HepG2 (cell line): ENCODE data around the gene HDGFL1. TPM values are rescaled to one million over a fixed set of nuclear protein-coding genes. Genes with fewer than 3 reads are reported as not detected.

Experiments used
- ATAC-seq: fragments of 200-7000 bp; cut with Tn5 transposase; 3 replicates; pipeline ENCODE4 v1.9.1; 2020; ENCODE audit warnings: mild to moderate bottlenecking, moderate library complexity
- BruUV-seq: library from RNA; stranded (reverse); fragments of 400-500 nt; replicated peaks from 2 replicates; lab custom pipeline; 2021; lab: Mats Ljungman, UMichigan
- CTCF ChIA-PET: fragments of 300-600 bp; formaldehyde crosslinking; extraction: SDS; loops from one replicate; lab custom pipeline; 2021; ENCODE audit warnings: low total read pairs, inconsistent platforms, low intra/inter-chr PET ratio; lab: Yijun Ruan, JAX
- POLR2A ChIA-PET: fragments of 350-600 bp; sonication (Branson Sonifier 250); formaldehyde crosslinking; loops from one replicate; lab custom pipeline; 2020; ENCODE audit warnings: antibody characterized with exemption, inconsistent platforms; lab: Yijun Ruan, JAX
- DNase-seq: peaks from one replicate; pipeline ENCODE4 v3.0.0-alpha.2; 2015; ENCODE audit warnings: low spot score
- FAIRE-seq: peaks from 3 replicates; lab custom pipeline; 2011; peaks lifted over from hg19 to GRCh38; lab: Jason Lieb, UNC
- H2AFZ ChIP-seq: one replicate; pipeline ENCODE4 v1.6.1; 2011; ENCODE audit warnings: low read length, inconsistent platforms
- H3K27ac ChIP-seq: fragments of 300-600 bp; 3 replicates; pipeline ENCODE4 v1.8.0; 2011; ENCODE audit warnings: mixed run types, mild to moderate bottlenecking, mixed read lengths, low read length, inconsistent platforms; ENCODE audit not compliant: insufficient read depth; ENCODE audit errors: extremely low read length
- H3K27me3 ChIP-seq, 2 experiments: fragments of 200-600 bp in 1 of 2; 2 replicates in 1 of 2; 3 replicates in 1 of 2; pipeline versions ENCODE4 v1.6.0 to v1.8.0; 2011; ENCODE audit warnings: low read length in 2 of 2, mild to moderate bottlenecking in 2 of 2, moderate library complexity in 2 of 2, inconsistent platforms in 1 of 2; ENCODE audit not compliant: insufficient read depth in 2 of 2, control insufficient read depth in 1 of 2
- H3K36me3 ChIP-seq, 2 experiments: fragments of 200-600 bp in 1 of 2; replicated peaks in 1 of 2; 2 replicates in 1 of 2; 3 replicates in 1 of 2; pipeline versions ENCODE4 v1.5.1 to v1.8.0; 2011; ENCODE audit warnings: low read length in 2 of 2, inconsistent platforms in 1 of 2; ENCODE audit not compliant: insufficient read depth in 2 of 2, control insufficient read depth in 1 of 2
- H3K4me1 ChIP-seq: 2 replicates; pipeline ENCODE4 v1.5.1; 2012; ENCODE audit warnings: low read length, inconsistent platforms; ENCODE audit not compliant: insufficient read depth
- H3K4me2 ChIP-seq: 2 replicates; pipeline ENCODE4 v1.6.0; 2011; ENCODE audit warnings: low read depth, low read length, inconsistent platforms
- H3K4me3 ChIP-seq, 3 experiments: fragments of 200-600 bp in 1 of 3; sonication (generic), shearing (Covaris generic) in 1 of 3; replicated peaks in 1 of 3; 2 replicates each; pipeline ENCODE4 v1.5.1; 2011 to 2016; ENCODE audit warnings: low read length in 3 of 3, inconsistent platforms in 2 of 3, low read depth in 2 of 3, mild to moderate bottlenecking in 2 of 3, control low read depth in 1 of 3, mixed read lengths in 1 of 3; ENCODE audit not compliant: insufficient read depth in 1 of 3
- H3K79me2 ChIP-seq: one replicate; pipeline ENCODE4 v1.6.1; 2011; ENCODE audit warnings: low read length, inconsistent platforms; ENCODE audit not compliant: insufficient read depth
- H3K9ac ChIP-seq: 2 replicates; pipeline ENCODE4 v1.6.0; 2011; ENCODE audit warnings: mild to moderate bottlenecking, low read depth, low read length, inconsistent platforms; ENCODE audit not compliant: insufficient read depth
- H3K9me3 ChIP-seq: 2 replicates; pipeline ENCODE4 v1.5.1; 2012; ENCODE audit warnings: mild to moderate bottlenecking, low read length
- H4K20me1 ChIP-seq: 2 replicates; pipeline ENCODE4 v1.6.0; 2011; ENCODE audit warnings: inconsistent platforms, mild to moderate bottlenecking, low read length, moderate library complexity; ENCODE audit not compliant: insufficient read depth
- ATF7 ChIP-seq, 2 experiments: fragments of 450-650 bp in 1 of 2; sonication (generic) in 1 of 2; formaldehyde crosslinking in 1 of 2; IDR thresholded peaks; 2 replicates each; pipeline versions ENCODE4 v1.4.0 to v1.6.1; 2016 to 2020; ENCODE audit warnings: antibody characterized with exemption in 1 of 2, mild to moderate bottlenecking in 1 of 2, missing genetic modification reagents in 1 of 2
- CREB1 ChIP-seq, 2 experiments: fragments of 450-650 bp in 1 of 2; IDR thresholded peaks; 2 replicates each; pipeline ENCODE4 v1.6.1; 2016 to 2017; ENCODE audit warnings: control low read depth in 1 of 2, mild to moderate bottlenecking in 1 of 2, missing compliant biosample characterization in 1 of 2, missing genetic modification characterization in 1 of 2
- FOXA1 ChIP-seq, 2 experiments: fragments of 450-650 bp in 1 of 2; sonication (generic) in 1 of 2; formaldehyde crosslinking in 1 of 2; IDR thresholded peaks; 2 replicates each; pipeline versions ENCODE4 v1.4.0 to v1.6.1; 2016 to 2020; ENCODE audit warnings: missing genetic modification reagents in 1 of 2
- FOXJ3 ChIP-seq: sonication (generic); formaldehyde crosslinking; IDR thresholded peaks from 2 replicates; pipeline ENCODE4 v1.4.0; 2020; ENCODE audit warnings: missing genetic modification reagents, mild to moderate bottlenecking, borderline replicate concordance
- JUN ChIP-seq: sonication (generic); formaldehyde crosslinking; IDR thresholded peaks from 2 replicates; pipeline ENCODE4 v1.4.0; 2020; ENCODE audit warnings: mild to moderate bottlenecking, missing genetic modification reagents
- RORA ChIP-seq: sonication (generic); formaldehyde crosslinking; IDR thresholded peaks from 2 replicates; pipeline ENCODE4 v1.5.0; 2020; ENCODE audit warnings: mild to moderate bottlenecking, missing genetic modification reagents, moderate library complexity
- THAP11 ChIP-seq: IDR thresholded peaks from 2 replicates; pipeline ENCODE4 v1.6.1; 2016; ENCODE audit warnings: missing biosample characterization, missing genetic modification reagents
- ZNF878 ChIP-seq: sonication (generic); formaldehyde crosslinking; IDR thresholded peaks from 2 replicates; pipeline ENCODE4 v1.8.1; 2023; ENCODE audit warnings: mild to moderate bottlenecking, missing genetic modification reagents, moderate library complexity
- WGBS: methylation state at CpG from one replicate; pipeline ENCODE4 v1.1.6; 2017; ENCODE audit warnings: low lambda C conversion rate; 5-methylcytosine and 5-hydroxymethylcytosine counted together
- in situ Hi-C: cut with HindIII; loops from 2 replicates; pipeline ENCODE4 v1.10.0; 2017; ENCODE audit warnings: low pct_unique_long_range_greater_than_20kb; ENCODE audit not compliant: extremely low pct_ligation_motif_present
- intact Hi-C: fragments of 100-400 bp; cut with micrococcal nuclease; formaldehyde crosslinking; loops from one replicate; pipeline ENCODE4 v1.10.0; 2022; ENCODE audit not compliant: unreplicated experiment
- polyA plus RNA-seq, 8 experiments: library from polyadenylated mRNA; depleted of rRNA in 3 of 8; stranded (reverse) in 7 of 8; unstranded in 1 of 8; fragments of >200 nt; fragmentation: Illumina TruSeq in 4 of 8; extraction: Trizol in 4 of 8; gene quantifications; 2 replicates each; pipeline versions ENCODE4 v1.2.1 to v1.2.3, GENCODE V29; 2011 to 2016; ENCODE audit warnings: low read depth in 4 of 8, missing spikeins in 1 of 8, mixed read lengths in 1 of 8; ENCODE audit not compliant: insufficient read depth in 1 of 8
- total RNA-seq, 5 experiments: library from RNA; depleted of rRNA; stranded (reverse); fragments of >200 nt; fragmentation: Illumina TruSeq; extraction: Trizol; gene quantifications; 2 replicates each; pipeline ENCODE4 v1.2.3, GENCODE V29; 2016; ENCODE audit warnings: low read depth in 1 of 5
- TF ChIP-seq, protein P1 (sequence below): fragments of 450-650 bp; IDR thresholded peaks from 2 replicates; pipeline ENCODE4 v1.6.1; 2017
- TF ChIP-seq, protein P2 (sequence below): sonication (generic); formaldehyde crosslinking; IDR thresholded peaks from 2 replicates; pipeline ENCODE4 v1.4.0; 2020; ENCODE audit warnings: low read depth, mild to moderate bottlenecking, missing genetic modification reagents

The HDGFL1 gene
- total and polyA plus RNA-seq, 2 of the 13 experiments (the other 11 are each of a cell fraction or from before 2014, with no cell fraction given): not detected

DNA sequence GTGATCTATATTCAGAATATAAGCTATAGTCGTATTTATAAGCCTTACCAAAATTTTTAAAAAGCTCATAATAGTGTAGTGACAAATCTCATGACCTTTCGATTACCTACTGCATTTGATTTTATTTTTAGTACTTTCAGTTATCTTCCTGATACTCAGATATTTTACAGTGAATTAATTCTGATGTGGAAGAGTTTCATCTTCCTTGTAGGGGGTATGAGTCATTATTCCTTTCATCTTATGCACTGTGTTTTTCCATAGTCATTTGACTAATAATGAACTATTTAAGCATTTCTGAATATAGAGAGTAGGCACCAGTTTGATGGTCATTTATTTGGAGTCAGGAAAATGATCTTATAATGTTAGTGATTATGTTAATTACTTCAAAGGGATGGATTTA, 36.4 kb downstream of the HDGFL1 start:
- Histone ChIP-seq H3K9ac (no peak overlapping the region), H3K79me2 (no peaks in the 10 kb centered on the region), H3K4me3 (no peak overlapping the region), H3K9me3 (peaks cover 58% of the 10 kb centered on the region)
- intact Hi-C loops: no loop called here
- in situ Hi-C loops: no loop called here
- no peak for FAIRE-seq
- POLR2A ChIA-PET: no interaction called here
- TF ChIP-seq, protein P1, sequence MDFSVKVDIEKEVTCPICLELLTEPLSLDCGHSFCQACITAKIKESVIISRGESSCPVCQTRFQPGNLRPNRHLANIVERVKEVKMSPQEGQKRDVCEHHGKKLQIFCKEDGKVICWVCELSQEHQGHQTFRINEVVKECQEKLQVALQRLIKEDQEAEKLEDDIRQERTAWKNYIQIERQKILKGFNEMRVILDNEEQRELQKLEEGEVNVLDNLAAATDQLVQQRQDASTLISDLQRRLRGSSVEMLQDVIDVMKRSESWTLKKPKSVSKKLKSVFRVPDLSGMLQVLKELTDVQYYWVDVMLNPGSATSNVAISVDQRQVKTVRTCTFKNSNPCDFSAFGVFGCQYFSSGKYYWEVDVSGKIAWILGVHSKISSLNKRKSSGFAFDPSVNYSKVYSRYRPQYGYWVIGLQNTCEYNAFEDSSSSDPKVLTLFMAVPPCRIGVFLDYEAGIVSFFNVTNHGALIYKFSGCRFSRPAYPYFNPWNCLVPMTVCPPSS: no peak
- TF ChIP-seq THAP11 (no peak), FOXJ3 (no peak), RORA (CRISPR knock-in tag) (no peak), JUN (CRISPR knock-in tag) (no peak), ZNF878 (no peak)
- TF ChIP-seq, all 625 proteins: peak for 0
- no peak for DNase-seq
- ATAC-seq: no peak
- H2AFZ ChIP-seq: no peak overlapping the region
- H3K4me1 ChIP-seq: no peaks in the 10 kb centered on the region
- no peak overlapping the region for H3K27ac ChIP-seq
- BruUV-seq: no TSS peak
- H3K36me3 ChIP-seq: no peaks in the 10 kb centered on the region
- no peaks in the 10 kb centered on the region for H4K20me1 ChIP-seq
- 0% methylated on average over 2 of the region's 2 CpGs for whole genome bisulfite sequencing
- H3K27me3 ChIP-seq: no peaks in the 10 kb centered on the region
- no peak overlapping the region for H3K4me2 ChIP-seq
- CTCF ChIA-PET: no interaction called here

DNA sequence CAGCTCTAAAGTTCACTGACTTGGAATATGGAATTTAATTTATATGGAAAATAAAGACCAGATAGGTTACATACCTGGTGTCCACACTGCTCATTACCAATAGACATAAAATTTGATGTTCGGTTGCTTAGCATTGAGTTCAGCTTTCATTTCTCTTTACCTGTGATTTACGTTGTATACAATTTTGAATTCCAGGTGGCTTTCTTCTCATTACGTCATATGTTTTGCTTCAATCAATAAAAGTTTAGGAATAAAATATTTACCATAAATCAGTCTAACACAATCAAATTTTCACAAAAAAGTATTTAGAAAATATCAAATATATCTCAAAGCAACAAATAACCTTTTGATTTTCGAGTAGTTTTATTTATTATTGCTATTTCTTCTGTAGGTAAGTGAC, 40.8 kb downstream of the HDGFL1 start:
- Histone ChIP-seq H2AFZ (no peak overlapping the region), H3K4me3 (no peak overlapping the region), H4K20me1 (no peaks in the 10 kb centered on the region), H3K9ac (no peak overlapping the region), H3K27ac (no peak overlapping the region), H3K4me2 (no peak overlapping the region), H3K36me3 (no peaks in the 10 kb centered on the region), H3K79me2 (no peaks in the 10 kb centered on the region), H3K4me1 (no peaks in the 10 kb centered on the region), H3K27me3 (no peaks in the 10 kb centered on the region), H3K9me3 (peaks cover 63% of the 10 kb centered on the region)
- in situ Hi-C loops (no loop called here), intact Hi-C loops (no loop called here)
- ChIA-PET POLR2A (no interaction called here), CTCF (no interaction called here)
- FAIRE-seq (no peak), ATAC-seq (no peak), DNase-seq (no peak)
- BruUV-seq: no TSS peak
- no peak for TF ChIP-seq FOXA1 (IDR thresholded peaks at IDR 0.05)
- no peak for TF ChIP-seq FOXA1 (CRISPR knock-in tag; IDR thresholded peaks at IDR 0.05)
- TF ChIP-seq, protein P2, sequence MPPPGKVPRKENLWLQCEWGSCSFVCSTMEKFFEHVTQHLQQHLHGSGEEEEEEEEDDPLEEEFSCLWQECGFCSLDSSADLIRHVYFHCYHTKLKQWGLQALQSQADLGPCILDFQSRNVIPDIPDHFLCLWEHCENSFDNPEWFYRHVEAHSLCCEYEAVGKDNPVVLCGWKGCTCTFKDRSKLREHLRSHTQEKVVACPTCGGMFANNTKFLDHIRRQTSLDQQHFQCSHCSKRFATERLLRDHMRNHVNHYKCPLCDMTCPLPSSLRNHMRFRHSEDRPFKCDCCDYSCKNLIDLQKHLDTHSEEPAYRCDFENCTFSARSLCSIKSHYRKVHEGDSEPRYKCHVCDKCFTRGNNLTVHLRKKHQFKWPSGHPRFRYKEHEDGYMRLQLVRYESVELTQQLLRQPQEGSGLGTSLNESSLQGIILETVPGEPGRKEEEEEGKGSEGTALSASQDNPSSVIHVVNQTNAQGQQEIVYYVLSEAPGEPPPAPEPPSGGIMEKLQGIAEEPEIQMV: no peak
- TF ChIP-seq ATF7 (IDR thresholded peaks at IDR 0.05): peak; percentile 94
- TF ChIP-seq ATF7 (CRISPR knock-in tag; IDR thresholded peaks at IDR 0.05): no peak
- TF ChIP-seq CREB1 (IDR thresholded peaks at IDR 0.05): peak; percentile 58
- TF ChIP-seq CREB1 (CRISPR knock-in tag; IDR thresholded peaks at IDR 0.05): no peak
- 9% methylated on average over 4 of the region's 4 CpGs for WGBS
